NCI-H748 (cell line): ENCODE measurements around the gene INPP5A.
A peak's percentile ranks its signal among the peaks of the same experiment; 100 is the strongest.

Experiments used
- DNase-seq: peaks from one replicate; lab custom pipeline; 2025; ENCODE audit not compliant: unreplicated experiment; lab: John Stamatoyannopoulos, UW

The INPP5A gene

GRCh38 chr10:132517951-132518521 is 19.6 kb upstream of the INPP5A start:
- DNase-seq = no peak

- DNase-seq = no peak
These were observed 18.8 kb upstream of the INPP5A start for GRCh38 chr10:132518572-132519381.

- DNase-seq = no peak
These were observed 18.0 kb upstream of the INPP5A start for GRCh38 chr10:132519382-132520176.

GRCh38 chr10:132520177-132520811 is 17.3 kb upstream of the INPP5A start:
- no peak for DNase-seq

GRCh38 chr10:132521041-132521465 is 16.5 kb upstream of the INPP5A start:
- no peak for DNase-seq

GRCh38 chr10:132521466-132522102 is 16.0 kb upstream of the INPP5A start:
- no peak for DNase-seq

GRCh38 chr10:132522521-132523411 is 14.8 kb upstream of the INPP5A start:
- DNase-seq = no peak

GRCh38 chr10:132523561-132524442 is 13.8 kb upstream of the INPP5A start:
- DNase-seq = no peak

GRCh38 chr10:132524443-132525285 is 12.9 kb upstream of the INPP5A start:
- no peak for DNase-seq

GRCh38 chr10:132526676-132527075 is 10.9 kb upstream of the INPP5A start:
- no peak for DNase-seq

- peak; percentile 18 for DNase-seq
These were observed 10.1 kb upstream of the INPP5A start for GRCh38 chr10:132527339-132528063.

- peak; percentile 19 for DNase-seq
These were observed 9.4 kb upstream of the INPP5A start for GRCh38 chr10:132528064-132528691.

- DNase-seq = no peak
These were observed 5.4 kb upstream of the INPP5A start for GRCh38 chr10:132532179-132532578.

GRCh38 chr10:132532749-132533560 is 4.6 kb upstream of the INPP5A start:
- DNase-seq = no peak

- no peak for DNase-seq
These were observed 3.9 kb upstream of the INPP5A start for GRCh38 chr10:132533571-132534260.
